Endothelial cell of hepatic sinusoid (primary cell): Measurements from ENCODE around the gene PRRX2.
"Not testable (repeated sequence)": the region's sequence is repeated elsewhere in the genome, so short reads cannot be mapped to it uniquely, and the experiment has no call there.

ENCODE experiments used
- in situ Hi-C: cut with HindIII; loops from 2 replicates; pipeline ENCODE4 v1.10.0; 2017; ENCODE audit warnings: low sequenced_read_pairs

The PRRX2 gene

GRCh38 chr9:129635099-129636065, 30.1 kb upstream of the PRRX2 start:
- in situ Hi-C loops: no loop called here

DNA sequence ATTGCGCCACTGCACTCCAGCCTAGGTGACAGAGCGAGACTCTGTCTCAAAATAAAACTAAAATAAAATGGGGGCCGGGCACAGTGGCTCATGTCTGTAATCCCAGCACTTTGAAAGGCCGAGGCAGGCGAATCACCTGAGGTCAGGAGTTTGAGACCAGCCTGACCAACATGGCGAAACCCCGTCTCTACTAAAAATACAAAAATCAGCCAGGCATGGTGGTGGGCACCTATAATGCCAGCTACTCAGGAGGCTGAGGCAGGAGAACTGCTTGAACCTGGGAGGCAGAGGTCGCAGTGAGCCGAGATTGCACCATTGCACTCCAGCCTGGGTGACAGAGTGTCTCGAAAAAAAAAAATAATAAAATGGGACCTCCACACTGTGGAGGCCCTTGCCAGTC, 29.1 kb upstream of the PRRX2 start:
- in situ Hi-C loops: not testable (repeated sequence)

GRCh38 chr9:129637102-129637501, 28.3 kb upstream of the PRRX2 start:
- in situ Hi-C loops: no loop called here

GRCh38 chr9:129637673-129638439, 27.6 kb upstream of the PRRX2 start:
- in situ Hi-C loops: no loop called here

GRCh38 chr9:129639034-129639630, 26.3 kb upstream of the PRRX2 start:
- in situ Hi-C loops: no loop called here

DNA sequence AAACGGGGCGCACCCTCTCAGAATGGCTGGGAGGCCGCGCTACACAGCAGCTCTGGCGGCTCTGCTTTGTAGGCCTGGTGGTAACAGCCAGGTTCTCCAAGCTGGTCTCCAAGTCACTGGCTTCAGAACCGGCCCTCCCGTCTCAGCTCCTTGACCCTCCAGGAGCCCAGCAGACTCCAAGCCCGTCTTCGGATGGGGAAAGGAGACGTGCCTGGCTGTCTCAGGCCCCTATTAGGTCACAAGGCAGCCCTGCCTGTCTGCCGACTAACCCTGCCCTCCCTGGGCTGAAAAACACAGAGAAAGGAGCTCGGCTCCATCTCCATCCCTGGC, 25.7 kb upstream of the PRRX2 start:
- in situ Hi-C loops: no loop called here

GRCh38 chr9:129640086-129640870, 25.2 kb upstream of the PRRX2 start:
- in situ Hi-C loops: no loop called here

DNA sequence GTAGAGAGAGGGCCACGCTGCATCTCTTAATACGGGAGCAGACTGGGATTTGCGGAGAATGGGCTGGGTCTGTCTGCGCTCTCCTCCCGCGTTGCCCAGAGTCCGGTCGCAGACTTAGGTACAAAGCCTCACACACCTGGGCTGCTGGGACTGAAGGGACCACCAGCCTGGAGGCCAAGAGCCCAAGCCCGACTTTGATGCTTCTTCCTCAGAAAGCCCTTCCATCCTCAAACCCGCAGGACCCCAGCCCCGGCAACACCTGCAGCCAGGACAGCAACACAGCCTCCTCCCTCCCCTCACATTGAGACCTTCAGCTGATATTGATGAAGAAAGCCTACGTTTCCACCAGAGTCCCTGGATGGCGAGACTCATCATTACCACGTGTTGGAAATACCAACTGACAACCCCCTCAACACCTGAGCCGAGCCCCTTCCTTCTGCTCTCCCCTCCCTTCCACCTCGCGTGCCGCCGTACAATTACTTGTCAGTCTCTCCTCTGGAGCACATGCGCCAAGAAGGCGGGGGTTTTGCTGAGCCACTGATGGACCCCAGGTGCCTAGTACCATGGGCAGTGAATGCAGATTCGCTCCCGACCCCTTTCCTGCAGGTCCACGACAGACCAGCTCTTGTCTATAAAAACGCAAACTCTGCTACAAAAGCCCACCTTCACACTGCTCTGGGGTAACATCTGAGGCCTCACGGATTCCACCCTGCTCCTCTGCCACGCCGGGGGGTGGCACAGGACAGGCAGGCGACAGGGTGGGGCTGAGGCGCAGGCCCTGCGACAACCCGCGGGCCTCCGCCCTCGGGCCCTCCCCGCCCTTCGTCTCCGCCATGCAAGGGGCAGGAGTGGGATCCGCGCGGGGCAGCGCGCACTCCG, 24.3 kb upstream of the PRRX2 start:
- in situ Hi-C loops: no loop called here

DNA sequence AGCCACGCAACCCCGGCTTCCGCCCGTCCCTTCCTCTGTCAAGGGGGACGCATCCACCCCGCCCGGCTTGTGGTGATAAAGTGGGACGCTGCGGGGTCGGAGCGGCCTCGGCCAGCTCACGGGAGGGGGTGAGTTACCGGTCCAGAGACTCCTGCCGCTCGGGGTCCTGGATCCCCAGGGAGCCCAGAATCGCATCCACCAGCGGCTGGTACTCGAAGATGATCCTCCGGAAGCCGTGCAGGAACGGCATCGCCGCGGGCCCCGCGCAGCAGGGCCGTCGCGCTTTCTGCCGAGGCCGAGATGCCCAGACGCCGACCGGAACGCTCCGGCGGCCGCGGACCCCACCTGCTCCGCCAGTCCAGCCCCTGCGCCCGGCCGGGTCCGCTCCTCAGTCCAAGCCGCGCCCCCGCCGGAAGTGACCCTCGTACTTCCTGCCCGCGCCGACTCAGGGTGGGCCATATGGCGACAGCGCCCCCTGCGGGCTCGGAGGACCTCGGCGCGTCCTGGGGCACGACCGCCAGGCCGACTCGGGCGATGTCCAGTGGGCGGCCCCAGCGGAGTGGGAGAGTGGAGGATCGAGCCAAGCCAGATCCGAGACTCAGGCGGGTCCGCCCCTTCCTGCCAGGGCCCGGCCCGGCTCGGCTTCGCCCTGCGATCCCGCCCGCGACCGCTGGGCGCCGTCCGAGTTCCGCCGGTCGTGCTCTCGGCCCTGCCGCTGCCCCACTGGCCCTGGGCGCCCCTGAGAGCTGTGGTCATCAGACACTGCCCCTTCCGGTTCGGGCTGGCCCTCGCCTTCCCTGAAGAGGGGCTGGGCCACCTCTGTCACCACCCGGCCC, 23.5 kb upstream of the PRRX2 start, which contains the start of gene ASB6:
TSS of gene ASB6 (minus strand) at position 402 of the 836 bp plus-strand sequence. CDS start at position 250, 152 bp downstream.
- in situ Hi-C loops: no loop called here

GRCh38 chr9:129643706-129644105, 21.7 kb upstream of the PRRX2 start:
- in situ Hi-C loops: no loop called here

- in situ Hi-C loops: no loop called here
Measured at GRCh38 chr9:129644365-129644764, 21.1 kb upstream of the PRRX2 start.

DNA sequence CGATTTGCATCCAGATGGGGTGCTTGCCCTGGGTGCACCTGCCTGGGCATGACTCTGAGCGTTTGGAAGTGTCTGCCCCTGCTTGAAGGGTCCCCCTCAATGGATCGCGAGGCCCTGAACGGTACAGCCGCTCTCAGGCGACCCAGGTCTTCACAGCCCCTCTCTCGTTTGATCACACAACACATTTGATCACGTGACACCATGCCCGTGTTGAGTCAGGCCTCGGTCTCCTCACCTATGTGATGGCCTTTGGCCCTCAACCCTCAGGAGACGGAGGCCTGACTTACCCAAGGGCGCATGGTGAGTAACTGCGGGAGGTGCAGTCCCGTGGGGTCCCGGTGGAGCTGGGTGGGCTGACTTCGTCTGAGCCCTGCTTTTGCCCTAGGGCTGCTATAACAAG, 20.5 kb upstream of the PRRX2 start:
- in situ Hi-C loops: no loop called here

DNA sequence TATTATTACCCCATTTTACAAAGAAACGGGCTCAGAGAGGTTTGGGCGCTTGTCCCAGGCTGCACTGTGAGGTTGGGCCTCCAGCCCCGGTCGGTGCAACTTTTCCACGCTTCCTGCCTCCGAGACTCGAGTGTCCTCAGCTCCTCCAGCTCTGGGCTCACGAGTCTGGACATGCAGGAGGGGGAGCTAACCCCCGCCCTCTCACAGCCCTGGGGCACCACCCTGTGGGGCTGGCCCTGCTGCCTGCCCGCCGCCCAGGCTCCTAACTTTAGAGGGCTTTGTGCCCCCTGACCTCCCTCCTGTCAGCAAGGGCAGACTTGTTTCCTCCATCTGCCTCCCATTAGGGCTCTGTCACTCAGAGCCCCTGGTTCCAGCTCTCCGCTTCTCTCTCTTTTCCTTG, 19.2 kb upstream of the PRRX2 start:
- in situ Hi-C loops: no loop called here

- in situ Hi-C loops: no loop called here
Measured at GRCh38 chr9:129646654-129647053, 18.8 kb upstream of the PRRX2 start.

GRCh38 chr9:129647635-129648034, 17.8 kb upstream of the PRRX2 start:
- in situ Hi-C loops: no loop called here

DNA sequence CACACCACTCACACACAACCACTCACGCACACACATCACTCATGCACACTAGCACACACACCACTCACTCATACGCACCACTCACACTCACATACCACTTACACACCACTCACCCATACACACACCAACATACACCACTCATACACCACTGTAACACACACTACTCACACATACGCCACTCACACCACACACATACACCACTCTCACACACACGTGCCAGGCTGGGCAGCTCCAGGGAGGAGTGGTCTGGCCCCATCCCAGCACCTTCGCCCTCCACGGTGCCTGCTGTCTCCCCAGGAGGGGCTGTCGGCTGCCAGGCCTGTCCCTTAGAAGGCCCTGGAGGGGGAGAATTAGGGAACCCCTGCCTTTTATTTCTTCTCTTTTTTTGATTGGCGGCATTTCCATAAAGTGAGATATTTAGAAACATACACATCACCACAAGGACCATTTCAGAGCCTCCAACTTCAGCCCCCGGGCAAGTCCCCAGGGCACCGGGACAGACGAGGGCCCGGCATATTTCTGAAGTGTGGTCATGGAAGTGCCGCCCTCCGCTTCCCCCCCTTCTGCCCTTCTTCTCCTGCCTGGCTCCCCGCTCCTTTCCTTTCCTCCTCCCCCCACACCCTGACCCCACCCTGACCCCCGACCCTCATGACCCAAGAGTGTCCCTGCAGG, 17.2 kb upstream of the PRRX2 start:
- in situ Hi-C loops: no loop called here

DNA sequence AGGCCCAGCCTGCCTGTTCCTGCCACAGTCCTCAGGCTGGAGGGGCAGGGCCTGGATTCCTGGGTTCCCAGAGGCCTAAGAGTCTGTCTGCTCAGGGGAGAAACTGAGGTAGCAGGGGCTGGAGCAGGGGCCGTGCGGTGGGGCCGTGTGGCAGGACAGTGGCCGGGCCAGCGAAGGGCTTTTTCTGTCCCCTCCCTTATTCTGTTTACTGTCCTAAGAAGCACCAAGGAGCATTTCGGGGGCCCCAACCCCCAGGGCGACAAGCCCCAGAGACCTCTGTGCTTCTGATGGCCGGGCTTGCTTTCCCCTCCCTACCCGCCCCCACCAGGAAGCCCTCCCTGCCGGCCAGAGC, 16.7 kb upstream of the PRRX2 start:
- in situ Hi-C loops: no loop called here
